ENCODE measurements around the gene PLEKHH1. TPM values are rescaled to one million over a fixed set of nuclear protein-coding genes. Genes with fewer than 3 reads are reported as not detected.

PLEKHH1 gene
- total RNA-seq, 1 experiment from 2014 or later, result 27.6 TPM

- TF ChIP-seq CTCF (IDR thresholded peaks at IDR 0.05 in 2 of 3, conservative IDR thresholded peaks at IDR 0.05 in 1 of 3; ENCODE audit: borderline replicate concordance in 1 of 3, insufficient read depth in 1 of 3, low read depth in 2 of 3, low read length in 2 of 3) (no peak), SRF (IDR thresholded peaks at IDR 0.05; ENCODE audit: low read depth) (no peak)
Observed at GRCh38 chr14:67633451-67634147, 100.5 kb downstream of the PLEKHH1 start (continued).

DNA sequence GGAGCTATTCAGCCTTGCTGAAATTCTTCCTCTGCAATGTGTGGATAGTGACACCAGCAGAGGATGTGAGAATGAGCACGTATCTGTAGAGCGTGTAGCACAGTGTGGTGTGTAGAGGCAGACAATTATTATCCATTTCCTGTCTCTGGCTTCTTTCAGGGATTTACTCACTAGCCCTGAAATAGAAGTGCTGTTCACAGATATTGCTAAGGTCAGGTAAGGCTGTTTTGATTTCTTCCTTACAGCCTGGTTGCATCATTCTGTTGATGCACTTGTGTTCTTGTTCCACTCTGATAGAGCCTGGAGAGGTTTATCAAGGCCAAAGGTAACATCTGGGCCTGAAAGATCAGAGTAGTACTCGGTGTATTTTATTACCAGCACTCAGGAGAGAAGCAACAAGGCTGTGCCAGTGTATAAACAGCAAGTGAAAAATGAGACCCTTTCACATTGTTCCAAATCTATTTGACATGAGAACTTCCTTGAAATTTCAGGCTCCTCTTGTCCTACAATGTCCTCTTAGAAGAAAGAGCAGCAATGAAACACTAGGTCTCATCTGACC, 103.3 kb downstream of the PLEKHH1 start:
- no peaks in the 10 kb centered on the region for H3K36me3 ChIP-seq (ENCODE audit: control insufficient read depth in 1 of 2, insufficient read depth in 2 of 2, low read length in 2 of 2)
- ChIA-PET CTCF (interaction anchor here (0.6 kb wide), 1 partner anchor 1156 kb away, joined by 5 read pairs; the partner anchor contains the start of gene ZFP36L1), POLR2A (no interaction called here), RAD21 (ENCODE audit: low non-redundant PET in 1 of 2, low total read pairs in 2 of 2, uncharacterized antibody in 2 of 2, unreplicated experiment in 2 of 2) (no interaction called here)
- H3K9ac ChIP-seq (ENCODE audit: low read length), result no peak overlapping the region
- H3K9me2 ChIP-seq (ENCODE audit: insufficient read depth), result no peaks in the 10 kb centered on the region
- DNase-seq (ENCODE audit: low read depth, low spot score) (no peak), ATAC-seq (no peak)
- H3K27ac ChIP-seq (ENCODE audit: low read depth, low read length), result no peak overlapping the region
- no peaks in the 10 kb centered on the region for H3K9me3 ChIP-seq (ENCODE audit: control insufficient read depth in 1 of 2, insufficient read depth in 1 of 2, low read depth in 1 of 2, low read length in 2 of 2)
- H3K4me1 ChIP-seq (ENCODE audit: control insufficient read depth in 1 of 2, insufficient read depth in 2 of 2, low read length in 2 of 2), result no peaks in the 10 kb centered on the region
- no peaks in the 10 kb centered on the region for H3K79me2 ChIP-seq (ENCODE audit: insufficient read depth, low read length)
- TF ChIP-seq JUND (IDR thresholded peaks at IDR 0.05), result no peak
- peak; percentile 87 for TF ChIP-seq CEBPB (IDR thresholded peaks at IDR 0.05; ENCODE audit: low read depth)
- TF ChIP-seq SP1 (IDR thresholded peaks at IDR 0.05; ENCODE audit: low read depth), result 0 out of 2 replicates have a peak, but pooled peaks have one; percentile 17
- TF ChIP-seq ZFX (IDR thresholded peaks at IDR 0.05), result no peak
- H4K20me1 ChIP-seq (ENCODE audit: insufficient read depth), result no peaks in the 10 kb centered on the region
- H3K4me2 ChIP-seq (ENCODE audit: low read length), result no peak overlapping the region
- no peaks in the 10 kb centered on the region for H3K27me3 ChIP-seq (ENCODE audit: insufficient read depth, low read length)
- H3K4me3 ChIP-seq (replicated peaks in 1 of 2; ENCODE audit: low read depth in 1 of 2, low read length in 2 of 2), result no peak overlapping the region
- no peak overlapping the region for H2AFZ ChIP-seq (ENCODE audit: low read depth, low read length, poor library complexity, severe bottlenecking)
- BruUV-seq (replicated peaks), result no TSS peak
- intact Hi-C loops (cut with micrococcal nuclease), result no loop called here
